Tibial artery (tissue), 4 donors: ENCODE data around the gene NR4A1.

Experiments used
- DNase-seq, 2 donors: peaks; one replicate each; pipeline ENCODE4 v3.0.0-alpha.2; 2019
- H3K27ac ChIP-seq, 2 donors: fragments of 200-600 bp; sonication (generic) in 1 of 2; 1 replicate in 1 of 2; 2 replicates in 1 of 2; pipeline ENCODE4 v1.5.1; 2018 to 2019; ENCODE audit warnings: mild to moderate bottlenecking in 1 of 2
- H3K27me3 ChIP-seq, 2 donors: fragments of 200-600 bp; sonication (generic) in 1 of 2; one replicate each; pipeline versions ENCODE4 v1.5.1 to v1.6.0; 2016 to 2019
- H3K36me3 ChIP-seq, 3 donors: fragments of 200-600 bp; sonication (generic) in 2 of 3; one replicate each; pipeline ENCODE4 v1.5.1; 2016 to 2019; ENCODE audit warnings: mild to moderate bottlenecking in 2 of 3
- H3K4me1 ChIP-seq, 4 donors: fragments of 200-600 bp; sonication (generic) in 2 of 4; 1 replicate in 3 of 4; 2 replicates in 1 of 4; pipeline ENCODE4 v1.5.1; 2016 to 2019
- H3K4me3 ChIP-seq, 2 donors: fragments of 200-600 bp; sonication (generic) in 1 of 2; 1 replicate in 1 of 2; 2 replicates in 1 of 2; pipeline ENCODE4 v1.5.1; 2018 to 2019; ENCODE audit warnings: mild to moderate bottlenecking in 2 of 2
- H3K9me3 ChIP-seq, 3 donors: fragments of 200-600 bp; sonication (generic) in 1 of 3; one replicate each; pipeline ENCODE4 v1.5.1; 2016 to 2019
- CTCF ChIP-seq, 2 experiments: fragments of 200-600 bp in 1 of 2; fragments of 450-650 bp in 1 of 2; IDR thresholded peaks; one replicate each; pipeline ENCODE4 v1.5.1; 2017 to 2019; ENCODE audit warnings: antibody characterized with exemption in 2 of 2, mild to moderate bottlenecking in 1 of 2, moderate library complexity in 1 of 2
- intact Hi-C: fragments of 100-400 bp; cut with DNase I; formaldehyde crosslinking; loops from one replicate; pipeline ENCODE4 v1.15.0; 2023; ENCODE audit warnings: low total_unique reads

Gene NR4A1

DNA sequence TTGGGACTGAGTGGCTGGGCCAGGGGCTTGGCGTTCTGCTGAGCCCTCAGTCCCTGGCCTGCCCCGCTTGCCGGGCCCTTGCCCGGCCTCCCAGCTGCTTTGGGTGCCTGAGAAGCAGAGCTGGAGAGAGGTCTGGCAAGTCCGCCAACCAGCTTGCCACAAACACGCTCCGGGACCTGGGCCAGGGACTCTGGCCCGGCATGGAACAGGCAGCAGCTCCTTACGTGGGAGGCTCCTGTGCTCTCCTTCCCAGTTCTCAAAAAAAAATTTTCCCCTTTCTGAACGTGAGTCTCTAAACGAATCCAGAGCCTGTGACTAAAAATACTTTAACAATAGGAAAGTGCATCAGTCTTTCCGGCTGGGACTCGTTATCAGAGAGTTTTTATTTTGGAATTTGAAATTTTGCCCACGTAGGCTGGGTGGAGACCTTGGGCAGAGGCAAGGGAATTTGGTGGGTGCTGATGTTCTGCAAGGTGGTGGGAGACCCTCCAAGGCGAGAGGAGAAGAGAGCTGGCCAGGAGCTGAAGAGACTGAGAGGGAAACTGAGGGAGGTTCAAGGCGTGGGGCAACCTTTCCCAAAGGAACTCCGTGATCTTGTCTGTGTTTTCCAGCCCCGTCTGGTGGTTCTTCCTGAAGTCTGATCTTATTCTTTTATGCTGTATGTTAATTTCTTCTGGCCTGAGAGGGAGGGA, 6.8 kb upstream of the NR4A1 start:
- no peak for TF ChIP-seq CTCF (IDR thresholded peaks at IDR 0.05)
- Histone ChIP-seq H3K27ac (peak overlapping the region; percentile 96), H3K4me3 (peak overlapping the region; percentile 44 to 53), H3K27me3 (no peaks in the 10 kb centered on the region), H3K9me3 (no peaks in the 10 kb centered on the region), H3K36me3 (peaks cover 0 to 10% (median 0%) of the 10 kb centered on the region in 3 donors), H3K4me1 (peaks cover 0 to 68% (median 52%) of the 10 kb centered on the region in 4 donors)
- DNase-seq, result peak; percentile 92 to 98
- intact Hi-C loops, result no loop called here

DNA sequence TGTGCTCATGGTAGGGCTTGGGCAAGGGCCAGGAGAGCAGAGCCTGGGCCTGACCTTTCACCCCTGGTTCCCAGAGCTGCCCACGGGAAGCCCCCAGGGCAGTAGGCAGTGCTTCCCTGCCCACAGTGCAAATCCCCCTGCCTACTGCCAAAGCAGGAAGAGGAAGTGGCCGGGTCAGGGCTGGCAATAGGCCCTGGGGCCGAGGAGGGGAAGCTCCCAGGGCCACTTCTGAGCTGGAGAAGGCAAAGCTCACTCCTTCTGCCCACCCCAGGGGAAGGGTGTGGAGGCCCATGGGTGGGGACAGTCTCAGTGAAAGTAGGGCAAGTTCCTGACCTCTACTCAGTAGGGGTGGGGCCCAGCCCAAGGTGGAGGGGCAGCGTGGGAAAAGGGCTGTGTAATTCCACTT, 5.4 kb upstream of the NR4A1 start:
- DNase-seq, result no peak
- Histone ChIP-seq H3K4me1 (peaks cover 0 to 79% (median 65%) of the 10 kb centered on the region in 4 donors), H3K36me3 (peaks cover 0 to 10% (median 0%) of the 10 kb centered on the region in 3 donors), H3K27me3 (no peaks in the 10 kb centered on the region), H3K4me3 (peak overlapping the region in 1 of 2 donors; percentile 53), H3K9me3 (no peaks in the 10 kb centered on the region), H3K27ac (peak overlapping the region; percentile 96)
- intact Hi-C loops, result no loop called here
- no peak for TF ChIP-seq CTCF (IDR thresholded peaks at IDR 0.05)

DNA sequence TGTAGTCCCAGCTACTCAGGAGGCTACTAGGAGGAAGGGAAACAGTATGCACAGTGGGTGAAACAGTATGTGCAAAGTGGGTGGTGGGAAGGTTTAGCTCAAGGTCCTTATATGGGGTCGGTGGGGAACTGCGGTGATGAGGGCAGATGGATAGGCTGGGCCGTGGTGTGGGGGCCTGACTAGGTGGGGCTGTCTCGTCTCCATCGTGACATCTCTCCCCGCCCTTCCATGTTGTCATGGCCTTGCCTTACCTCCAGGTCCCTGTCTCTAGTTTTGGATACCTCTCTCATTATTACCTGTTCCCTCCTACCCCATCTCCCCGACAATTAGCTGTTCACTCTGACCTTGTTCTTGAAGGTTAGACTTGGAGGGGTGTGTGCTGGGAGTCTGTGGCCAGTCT, 4.4 kb upstream of the NR4A1 start:
- intact Hi-C loops, result no loop called here
- Histone ChIP-seq H3K27ac (peak overlapping the region in 1 of 2 donors; percentile 96), H3K4me1 (peaks cover 0 to 72% (median 58%) of the 10 kb centered on the region in 4 donors), H3K27me3 (no peaks in the 10 kb centered on the region), H3K9me3 (no peaks in the 10 kb centered on the region), H3K4me3 (no peak overlapping the region), H3K36me3 (peaks cover 0 to 10% (median 0%) of the 10 kb centered on the region in 3 donors)
- DNase-seq, result no peak
- no peak for TF ChIP-seq CTCF (IDR thresholded peaks at IDR 0.05)

DNA sequence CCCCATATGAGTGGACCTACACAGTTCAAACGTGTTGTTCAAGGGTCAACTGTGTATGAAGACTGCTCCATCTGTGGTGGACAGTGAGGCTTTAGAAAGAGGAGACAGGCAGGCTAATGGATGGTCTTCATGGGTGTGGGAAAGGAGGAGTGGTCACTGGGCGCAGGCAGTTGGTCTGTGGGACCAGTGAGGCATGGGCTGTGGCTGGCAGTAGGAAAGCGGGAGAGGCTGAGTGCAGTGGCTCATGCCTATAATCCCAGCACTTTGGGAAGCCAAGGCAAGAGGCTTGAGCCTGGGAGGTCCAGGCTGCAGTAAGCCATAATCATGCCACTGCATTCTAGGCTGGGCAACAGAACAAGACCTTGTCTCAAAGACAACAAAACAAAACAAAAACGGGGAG, 2.0 kb upstream of the NR4A1 start:
- H3K9me3 ChIP-seq, result no peaks in the 10 kb centered on the region
- H3K4me3 ChIP-seq, result no peak overlapping the region
- no peak for DNase-seq
- no peak for TF ChIP-seq CTCF (IDR thresholded peaks at IDR 0.05)
- H3K27ac ChIP-seq, result peak overlapping the region; percentile 98 to 100
- H3K36me3 ChIP-seq, result peaks cover 3 to 27% (median 8%) of the 10 kb centered on the region in 3 donors
- intact Hi-C loops, result no loop called here
- H3K27me3 ChIP-seq, result no peaks in the 10 kb centered on the region
- peaks cover 0 to 61% (median 46%) of the 10 kb centered on the region in 4 donors for H3K4me1 ChIP-seq

DNA sequence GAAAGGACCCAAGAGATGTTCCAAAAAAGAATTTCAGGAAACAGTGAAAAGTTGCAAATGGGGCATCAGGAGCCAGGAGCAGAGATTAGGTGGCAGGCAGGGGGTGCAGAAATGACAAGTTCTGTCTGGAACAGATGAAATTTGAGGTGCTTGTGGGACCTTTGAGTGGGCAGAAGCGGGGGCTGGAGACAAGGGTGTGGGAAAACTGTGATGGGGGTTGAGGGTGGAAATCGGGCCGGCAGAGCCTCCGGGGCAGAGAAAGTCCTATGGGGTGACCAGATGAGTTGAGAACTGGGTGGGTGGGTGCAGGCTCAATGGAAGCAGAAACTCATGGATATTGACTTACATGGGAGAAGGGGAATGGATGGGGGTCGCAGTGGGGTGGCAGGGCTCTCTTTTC, 1.6 kb upstream of the NR4A1 start:
- H3K27me3 ChIP-seq, result no peaks in the 10 kb centered on the region
- H3K9me3 ChIP-seq, result no peaks in the 10 kb centered on the region
- peak overlapping the region; percentile 98 to 100 for H3K27ac ChIP-seq
- H3K4me3 ChIP-seq, result peak overlapping the region in 1 of 2 donors; percentile 73
- DNase-seq, result no peak
- TF ChIP-seq CTCF (IDR thresholded peaks at IDR 0.05), result no peak
- intact Hi-C loops, result no loop called here
- peaks cover 0 to 58% (median 43%) of the 10 kb centered on the region in 4 donors for H3K4me1 ChIP-seq
- H3K36me3 ChIP-seq, result peaks cover 7 to 30% (median 12%) of the 10 kb centered on the region in 3 donors
